ENCODE measurements around the gene RGS16. TPM values are rescaled to one million over a fixed set of nuclear protein-coding genes. Genes with fewer than 3 reads are reported as not detected.
A peak's percentile ranks its signal among the peaks of the same experiment; 100 is the strongest.

RGS16 gene
- total RNA-seq, 1 donor from 2014 or later, result 1.2 TPM

- no peak for DNase-seq (ENCODE audit: extremely low spot score in 2 of 2)
- H3K4me3 ChIP-seq, result peak overlapping the region; percentile 52 to 54
Observed at GRCh38 chr1:182616130-182617013, 12.2 kb upstream of the RGS16 start.

GRCh38 chr1:182615468-182616129, 11.4 kb upstream of the RGS16 start:
- H3K9me3 ChIP-seq, result no peaks in the 10 kb centered on the region
- TF ChIP-seq POLR2A (IDR thresholded peaks at IDR 0.05) (no peak), CTCF (IDR thresholded peaks at IDR 0.05) (no peak), POLR2AphosphoS5 (IDR thresholded peaks at IDR 0.05; ENCODE audit: insufficient read depth in 1 of 2, low read depth in 1 of 2) (no peak)
- intact Hi-C loops (cut with DNase I), result no loop called here

More at GRCh38 chr1:182616130-182617013, 12.2 kb upstream of the RGS16 start:
- H3K27me3 ChIP-seq, result no peaks in the 10 kb centered on the region
- intact Hi-C loops (cut with DNase I), result no loop called here
- peak overlapping the region; percentile 93 for H3K27ac ChIP-seq
- H3K4me1 ChIP-seq, result peaks cover 31% of the 10 kb centered on the region
- no peaks in the 10 kb centered on the region for H3K36me3 ChIP-seq
- no peaks in the 10 kb centered on the region for H3K9me3 ChIP-seq
- peak in 1 of 2 donors; percentile 34 for TF ChIP-seq POLR2AphosphoS5 (IDR thresholded peaks at IDR 0.05; ENCODE audit: insufficient read depth in 1 of 2, low read depth in 1 of 2)
- no peak for TF ChIP-seq CTCF (IDR thresholded peaks at IDR 0.05)

GRCh38 chr1:182614796-182615454, 10.7 kb upstream of the RGS16 start:
- Histone ChIP-seq H3K9me3 (no peaks in the 10 kb centered on the region), H3K4me1 (peaks cover 31% of the 10 kb centered on the region), H3K27ac (peak overlapping the region; percentile 93), H3K4me3 (peak overlapping the region; percentile 52 to 54), H3K36me3 (no peaks in the 10 kb centered on the region), H3K27me3 (no peaks in the 10 kb centered on the region)
- peak; percentile 84 to 92 for TF ChIP-seq POLR2AphosphoS5 (IDR thresholded peaks at IDR 0.05; ENCODE audit: insufficient read depth in 1 of 2, low read depth in 1 of 2)
- no peak for TF ChIP-seq POLR2A (IDR thresholded peaks at IDR 0.05)
- no peak for TF ChIP-seq CTCF (IDR thresholded peaks at IDR 0.05)
- intact Hi-C loops (cut with DNase I), result no loop called here
- no peak for DNase-seq (ENCODE audit: extremely low spot score in 2 of 2)

More at GRCh38 chr1:182615468-182616129, 11.4 kb upstream of the RGS16 start:
- Histone ChIP-seq H3K36me3 (no peaks in the 10 kb centered on the region), H3K4me1 (peaks cover 31% of the 10 kb centered on the region), H3K4me3 (peak overlapping the region; percentile 52 to 54), H3K27ac (peak overlapping the region; percentile 93), H3K27me3 (no peaks in the 10 kb centered on the region)
- no peak for DNase-seq (ENCODE audit: extremely low spot score in 2 of 2)

- no peaks in the 10 kb centered on the region for H3K27me3 ChIP-seq
- no peak overlapping the region for H3K27ac ChIP-seq
- peaks cover 31% of the 10 kb centered on the region for H3K4me1 ChIP-seq
- no peak for DNase-seq (ENCODE audit: extremely low spot score in 2 of 2)
- no peak for TF ChIP-seq POLR2AphosphoS5 (IDR thresholded peaks at IDR 0.05; ENCODE audit: insufficient read depth in 1 of 2, low read depth in 1 of 2)
- no peak for TF ChIP-seq POLR2A (IDR thresholded peaks at IDR 0.05)
- H3K9me3 ChIP-seq, result no peaks in the 10 kb centered on the region
- intact Hi-C loops (cut with DNase I), result no loop called here
- no peak overlapping the region for H3K4me3 ChIP-seq
- no peaks in the 10 kb centered on the region for H3K36me3 ChIP-seq
Observed at GRCh38 chr1:182611787-182612186, 7.6 kb upstream of the RGS16 start.

- H3K27ac ChIP-seq, result no peak overlapping the region
- H3K4me3 ChIP-seq, result no peak overlapping the region
- H3K36me3 ChIP-seq, result no peaks in the 10 kb centered on the region
- peaks cover 27% of the 10 kb centered on the region for H3K4me1 ChIP-seq
- intact Hi-C loops (cut with DNase I), result no loop called here
- DNase-seq (ENCODE audit: extremely low spot score in 2 of 2), result peak in 1 of 2 donors; percentile 56
- H3K27me3 ChIP-seq, result no peaks in the 10 kb centered on the region
- H3K9me3 ChIP-seq, result no peaks in the 10 kb centered on the region
- TF ChIP-seq POLR2AphosphoS5 (IDR thresholded peaks at IDR 0.05; ENCODE audit: insufficient read depth in 1 of 2, low read depth in 1 of 2) (no peak), CTCF (IDR thresholded peaks at IDR 0.05) (no peak), POLR2A (IDR thresholded peaks at IDR 0.05) (no peak)
Observed at GRCh38 chr1:182611326-182611725, 7.1 kb upstream of the RGS16 start.
